K562 (cell line): Measurements from ENCODE around the gene NLGN4X. TPM values are rescaled to one million over a fixed set of nuclear protein-coding genes. Genes with fewer than 3 reads are reported as not detected.

Experiments used
- ATAC-seq: fragments of 200-7000 bp; cut with Tn5 transposase; 3 replicates; pipeline ENCODE4 v1.9.1; 2020; ENCODE audit warnings: moderate library complexity
- BruUV-seq: library from RNA; stranded (reverse); fragments of 400-500 nt; replicated peaks from 2 replicates; lab custom pipeline; 2021; lab: Mats Ljungman, UMichigan
- CTCF ChIA-PET: fragments of 300-600 bp; formaldehyde crosslinking; extraction: SDS; loops from one replicate; lab custom pipeline; 2021; ENCODE audit warnings: low intra/inter-chr PET ratio; lab: Yijun Ruan, JAX
- POLR2A ChIA-PET: fragments of 300-600, 350-650 bp; sonication (Branson Sonifier 250); formaldehyde crosslinking; extraction: SDS; loops from one replicate; lab custom pipeline; 2021; ENCODE audit warnings: antibody characterized with exemption, inconsistent platforms; lab: Yijun Ruan, JAX
- DNase-seq, 4 experiments: peaks; one replicate each; pipeline versions ENCODE4 v3.0.0 to v3.0.0-alpha.2; 2011 to 2018; ENCODE audit warnings: low spot score in 3 of 4, mixed read lengths in 3 of 4; ENCODE audit errors: extremely low read depth in 1 of 4
- FAIRE-seq: peaks from 2 replicates; lab custom pipeline; 2011; peaks lifted over from hg19 to GRCh38; lab: Jason Lieb, UNC
- H2AFZ ChIP-seq: 2 replicates; pipeline ENCODE4 v1.6.0; 2011; ENCODE audit warnings: low read depth, low read length, control low read depth, inconsistent platforms
- H3K27ac ChIP-seq: fragments of 200-600 bp; 3 replicates; pipeline ENCODE4 v1.8.0; 2011; ENCODE audit warnings: low read depth, mild to moderate bottlenecking, control low read depth, inconsistent platforms, low read length, moderate library complexity, mixed read lengths; ENCODE audit errors: extremely low read depth
- H3K27me3 ChIP-seq, 2 experiments: fragments of 300-600 bp in 1 of 2; 2 replicates in 1 of 2; 3 replicates in 1 of 2; pipeline versions ENCODE4 v1.6.0 to v1.8.0; 2011; ENCODE audit warnings: inconsistent platforms in 2 of 2, low read length in 2 of 2, mild to moderate bottlenecking in 1 of 2, mixed read lengths in 1 of 2, moderate library complexity in 1 of 2; ENCODE audit not compliant: control insufficient read depth in 2 of 2, insufficient read depth in 2 of 2
- H3K36me3 ChIP-seq: fragments of 300-600 bp; 3 replicates; pipeline ENCODE4 v1.8.0; 2011; ENCODE audit warnings: mild to moderate bottlenecking, low read length, inconsistent platforms; ENCODE audit not compliant: control insufficient read depth, insufficient read depth
- H3K4me1 ChIP-seq, 2 experiments: fragments of 200-600 bp in 1 of 2; replicated peaks in 1 of 2; 2 replicates in 1 of 2; 3 replicates in 1 of 2; pipeline versions ENCODE4 v1.5.1 to v1.8.0; 2011; ENCODE audit warnings: inconsistent platforms in 2 of 2, low read length in 2 of 2, mild to moderate bottlenecking in 1 of 2, mixed read lengths in 1 of 2, moderate library complexity in 1 of 2; ENCODE audit not compliant: control insufficient read depth in 2 of 2, insufficient read depth in 2 of 2
- H3K4me2 ChIP-seq: 2 replicates; pipeline ENCODE4 v1.6.1; 2011; ENCODE audit warnings: low read length, control low read depth, inconsistent platforms, mixed read lengths; ENCODE audit not compliant: insufficient read depth
- H3K4me3 ChIP-seq: fragments of 200-600 bp; sonication (generic), shearing (Covaris generic); 2 replicates; pipeline ENCODE4 v1.5.1; 2016; ENCODE audit warnings: control low read depth, inconsistent platforms
- H3K79me2 ChIP-seq: fragments of 200-600 bp; 3 replicates; pipeline ENCODE4 v1.8.0; 2011; ENCODE audit warnings: low read length, inconsistent platforms; ENCODE audit not compliant: control insufficient read depth, insufficient read depth
- H3K9ac ChIP-seq, 2 experiments: 2 replicates each; pipeline versions ENCODE4 v1.6.0 to v1.6.1; 2011; ENCODE audit warnings: low read depth in 2 of 2, low read length in 2 of 2, control low read depth in 1 of 2, inconsistent platforms in 1 of 2, mild to moderate bottlenecking in 1 of 2, mixed read lengths in 1 of 2; ENCODE audit not compliant: insufficient read depth in 1 of 2
- H3K9me1 ChIP-seq: one replicate; pipeline ENCODE4 v1.6.0; 2011; ENCODE audit warnings: inconsistent platforms, mild to moderate bottlenecking, low read length, moderate library complexity; ENCODE audit not compliant: control insufficient read depth, insufficient read depth
- H3K9me3 ChIP-seq: replicated peaks from 2 replicates; pipeline ENCODE4 v1.5.1; 2011; ENCODE audit warnings: low read depth, low read length, inconsistent platforms; ENCODE audit not compliant: control insufficient read depth, insufficient read depth
- H4K20me1 ChIP-seq: replicated peaks from 2 replicates; pipeline ENCODE4 v1.6.1; 2011; ENCODE audit warnings: low read length, inconsistent platforms, mixed read lengths; ENCODE audit not compliant: control insufficient read depth, insufficient read depth
- BHLHE40 ChIP-seq: IDR thresholded peaks from 2 replicates; pipeline ENCODE4 v1.6.1; 2011; ENCODE audit warnings: low read length, improper control_type of control experiment
- CBFA2T3 ChIP-seq: fragments of 450-650 bp; IDR thresholded peaks from 2 replicates; pipeline ENCODE4 v1.6.1; 2017
- HSF4 ChIP-seq: fragments of 250-450 bp; sonication (Bioruptor Pico); IDR thresholded peaks from 2 replicates; pipeline ENCODE4 v2.1.2; 2022; ENCODE audit warnings: mild to moderate bottlenecking, moderate library complexity, borderline replicate concordance
- KLF16 ChIP-seq: IDR thresholded peaks from 2 replicates; pipeline ENCODE4 v1.6.1; 2016; ENCODE audit warnings: antibody characterized with exemption
- MTA2 ChIP-seq: fragments of 450-650 bp; IDR thresholded peaks from 2 replicates; pipeline ENCODE4 v1.6.1; 2016; ENCODE audit warnings: low read depth
- NBN ChIP-seq: fragments of 450-650 bp; IDR thresholded peaks from 2 replicates; pipeline ENCODE4 v1.6.1; 2016; ENCODE audit warnings: low read depth, mild to moderate bottlenecking
- POLR2AphosphoS5 ChIP-seq: IDR thresholded peaks from 2 replicates; pipeline ENCODE4 v1.6.1; 2011; ENCODE audit warnings: mild to moderate bottlenecking, low read depth, low read length, moderate library complexity; ENCODE audit not compliant: control insufficient read depth, insufficient read depth
- PRPF4 ChIP-seq: fragments of 200-400 bp; formaldehyde crosslinking; IDR thresholded peaks from one replicate; pipeline ENCODE4 v1.6.1; 2017; ENCODE audit warnings: low read length, low read depth, mild to moderate bottlenecking; ENCODE audit not compliant: insufficient read depth, poor library complexity, severe bottlenecking
- SMC3 ChIP-seq: conservative IDR thresholded peaks from 2 replicates; pipeline ENCODE4 v1.6.1; 2011; ENCODE audit warnings: low read depth, low read length, improper control_type of control experiment; ENCODE audit not compliant: insufficient read depth
- ZNF124 ChIP-seq: sonication (generic); formaldehyde crosslinking; IDR thresholded peaks from 2 replicates; pipeline ENCODE4 v1.8.1; 2022; ENCODE audit warnings: missing genetic modification reagents
- WGBS: fragments of 100-300 bp; shearing (Covaris generic); methylation state at CpG from one replicate; pipeline ENCODE4 v1.1.6; 2016; ENCODE audit warnings: low coverage, mixed read lengths; ENCODE audit not compliant: insufficient coverage; ENCODE audit errors: missing lambda C conversion rate; 5-methylcytosine and 5-hydroxymethylcytosine counted together
- in situ Hi-C: fragments of 300-500 bp; cut with MboI; formaldehyde crosslinking; loops from 4 replicates; pipeline ENCODE4 v1.15.0; 2018; ENCODE audit warnings: inconsistent platforms, mixed read lengths
- intact Hi-C: fragments of 100-400 bp; cut with micrococcal nuclease; formaldehyde crosslinking; loops from 2 replicates; pipeline ENCODE4 v1.14.2; 2022
- polyA plus RNA-seq, 8 experiments: library from polyadenylated mRNA; depleted of rRNA in 4 of 8; stranded (reverse) in 5 of 8; unstranded in 3 of 8; fragments of >200 nt; fragmentation: Nextera tagmentation in 2 of 8; fragmentation: Illumina TruSeq in 1 of 8; extraction: Ambion mirVana in 2 of 8; extraction: Trizol in 1 of 8; gene quantifications; 2 replicates each; pipeline versions ENCODE4 v1.2.1 to v1.2.3, GENCODE V29; 2011 to 2014; ENCODE audit warnings: inconsistent platforms in 1 of 8, missing spikeins in 1 of 8
- total RNA-seq, 7 experiments: library from RNA; depleted of rRNA in 6 of 7; stranded (reverse); fragments of >200 nt in 6 of 7; fragmentation: Illumina TruSeq in 2 of 7; extraction: Trizol in 2 of 7; gene quantifications; 2 replicates each; pipeline versions ENCODE4 v1.2.1 to v1.2.3, GENCODE V29; 2011 to 2021; ENCODE audit warnings: low replicate concordance in 1 of 7
- TF ChIP-seq, protein P1 (sequence below): IDR thresholded peaks from 2 replicates; pipeline ENCODE4 v1.6.1; 2011; ENCODE audit not compliant: insufficient read length; ENCODE audit errors: extremely low read depth
- TF ChIP-seq, protein P2 (sequence below), 2 experiments: fragments of 450-650 bp in 1 of 2; sonication (generic) in 1 of 2; formaldehyde crosslinking; conservative IDR thresholded peaks; 2 replicates each; pipeline versions ENCODE4 v1.4.0 to v1.8.1; 2020 to 2022; ENCODE audit warnings: mild to moderate bottlenecking in 1 of 2, missing genetic modification reagents in 1 of 2
- TF ChIP-seq, protein P3 (sequence below): fragments of 450-650 bp; formaldehyde crosslinking; IDR thresholded peaks from 2 replicates; pipeline ENCODE4 v1.4.0; 2020; ENCODE audit warnings: mild to moderate bottlenecking, moderate library complexity
- TF ChIP-seq, protein P4 (sequence below): fragments of 250-450 bp; sonication (Bioruptor Pico); IDR thresholded peaks from 2 replicates; pipeline ENCODE4 v1.6.1; 2021; ENCODE audit warnings: mild to moderate bottlenecking

The NLGN4X gene
- total and polyA plus RNA-seq, 9 of the 15 experiments (the other 6 are each of a cell fraction or from before 2014, with no cell fraction given), result 0.07 TPM; not detected in 8

DNA sequence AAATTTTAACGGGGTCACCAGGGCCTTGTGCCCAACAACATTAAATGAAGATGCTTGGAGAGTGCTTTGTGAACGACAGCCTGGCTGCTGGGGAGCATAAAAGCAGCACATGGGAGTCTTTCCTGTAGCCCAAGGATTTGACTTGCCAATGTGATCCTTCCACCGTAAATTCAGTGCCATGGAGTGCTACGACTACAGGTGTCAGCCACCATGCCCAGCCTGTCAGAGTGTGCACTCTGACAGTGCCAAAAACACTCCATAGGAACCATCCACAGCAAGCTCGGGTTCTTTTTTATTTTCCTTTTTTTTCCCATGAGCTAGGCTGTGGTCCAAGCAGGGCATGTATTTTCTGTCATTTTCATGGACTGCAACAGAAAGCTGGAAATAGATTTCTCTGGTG is 156.9 kb downstream of the NLGN4X start:
- intact Hi-C loops, result no loop called here

More for the DNA sequence above, 156.9 kb downstream of the NLGN4X start:
- no peak overlapping the region for H3K4me2 ChIP-seq
- H3K9ac ChIP-seq, result no peak overlapping the region
- TF ChIP-seq BHLHE40 (no peak), SMC3 (no peak), CBFA2T3 (no peak), KLF16 (no peak), NBN (no peak), HSF4 (no peak), POLR2AphosphoS5 (no peak), MTA2 (no peak), PRPF4 (no peak), ZNF124 (CRISPR knock-in tag) (no peak)
- TF ChIP-seq, protein P1, sequence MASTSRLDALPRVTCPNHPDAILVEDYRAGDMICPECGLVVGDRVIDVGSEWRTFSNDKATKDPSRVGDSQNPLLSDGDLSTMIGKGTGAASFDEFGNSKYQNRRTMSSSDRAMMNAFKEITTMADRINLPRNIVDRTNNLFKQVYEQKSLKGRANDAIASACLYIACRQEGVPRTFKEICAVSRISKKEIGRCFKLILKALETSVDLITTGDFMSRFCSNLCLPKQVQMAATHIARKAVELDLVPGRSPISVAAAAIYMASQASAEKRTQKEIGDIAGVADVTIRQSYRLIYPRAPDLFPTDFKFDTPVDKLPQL, result no peak
- TF ChIP-seq, protein P2, sequence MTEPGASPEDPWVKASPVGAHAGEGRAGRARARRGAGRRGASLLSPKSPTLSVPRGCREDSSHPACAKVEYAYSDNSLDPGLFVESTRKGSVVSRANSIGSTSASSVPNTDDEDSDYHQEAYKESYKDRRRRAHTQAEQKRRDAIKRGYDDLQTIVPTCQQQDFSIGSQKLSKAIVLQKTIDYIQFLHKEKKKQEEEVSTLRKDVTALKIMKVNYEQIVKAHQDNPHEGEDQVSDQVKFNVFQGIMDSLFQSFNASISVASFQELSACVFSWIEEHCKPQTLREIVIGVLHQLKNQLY (CRISPR knock-in tag; conservative IDR thresholded peaks at IDR 0.05), result no peak
- TF ChIP-seq, protein P3, sequence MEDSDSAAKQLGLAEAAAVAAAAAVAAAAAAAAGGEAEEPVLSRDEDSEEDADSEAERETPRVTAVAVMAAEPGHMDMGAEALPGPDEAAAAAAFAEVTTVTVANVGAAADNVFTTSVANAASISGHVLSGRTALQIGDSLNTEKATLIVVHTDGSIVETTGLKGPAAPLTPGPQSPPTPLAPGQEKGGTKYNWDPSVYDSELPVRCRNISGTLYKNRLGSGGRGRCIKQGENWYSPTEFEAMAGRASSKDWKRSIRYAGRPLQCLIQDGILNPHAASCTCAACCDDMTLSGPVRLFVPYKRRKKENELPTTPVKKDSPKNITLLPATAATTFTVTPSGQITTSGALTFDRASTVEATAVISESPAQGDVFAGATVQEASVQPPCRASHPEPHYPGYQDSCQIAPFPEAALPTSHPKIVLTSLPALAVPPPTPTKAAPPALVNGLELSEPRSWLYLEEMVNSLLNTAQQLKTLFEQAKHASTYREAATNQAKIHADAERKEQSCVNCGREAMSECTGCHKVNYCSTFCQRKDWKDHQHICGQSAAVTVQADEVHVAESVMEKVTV (CRISPR knock-in tag), result no peak
- TF ChIP-seq, protein P4, sequence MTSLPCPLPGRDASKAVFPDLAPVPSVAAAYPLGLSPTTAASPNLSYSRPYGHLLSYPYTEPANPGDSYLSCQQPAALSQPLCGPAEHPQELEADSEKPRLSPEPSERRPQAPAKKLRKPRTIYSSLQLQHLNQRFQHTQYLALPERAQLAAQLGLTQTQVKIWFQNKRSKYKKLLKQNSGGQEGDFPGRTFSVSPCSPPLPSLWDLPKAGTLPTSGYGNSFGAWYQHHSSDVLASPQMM (CRISPR knock-in tag), result no peak
- no peak for DNase-seq
- no peak for FAIRE-seq
- POLR2A ChIA-PET, result no interaction called here
- no peaks in the 10 kb centered on the region for H3K4me1 ChIP-seq
- CTCF ChIA-PET, result no interaction called here
- ATAC-seq, result no peak
- no peaks in the 10 kb centered on the region for H3K9me1 ChIP-seq
- H3K79me2 ChIP-seq, result no peaks in the 10 kb centered on the region
- no peaks in the 10 kb centered on the region for H3K36me3 ChIP-seq
- no TSS peak for BruUV-seq
- no peaks in the 10 kb centered on the region for H4K20me1 ChIP-seq
- H3K27me3 ChIP-seq, result no peaks in the 10 kb centered on the region
- no peak overlapping the region for H3K4me3 ChIP-seq
- 0% methylated on average over 3 of the region's 5 CpGs for WGBS
- H2AFZ ChIP-seq, result no peak overlapping the region
- no peaks in the 10 kb centered on the region for H3K9me3 ChIP-seq
- in situ Hi-C loops, result no loop called here
- no peak overlapping the region for H3K27ac ChIP-seq
